HEK293 (cell line): Measurements from ENCODE around the gene RPL10.
A peak's percentile ranks its signal among the peaks of the same experiment; 100 is the strongest.

Experiments
- BCL11B ChIP-seq: fragments of 450-650 bp; formaldehyde crosslinking; IDR thresholded peaks from 2 replicates; pipeline ENCODE4 v1.5.1; 2016; ENCODE audit warnings: low read depth, missing biosample characterization, missing genetic modification characterization
- GLI4 ChIP-seq: fragments of 450-650 bp; formaldehyde crosslinking; IDR thresholded peaks from 2 replicates; pipeline ENCODE4 v1.5.1; 2016; ENCODE audit warnings: missing biosample characterization, missing genetic modification characterization
- MYNN ChIP-seq: fragments of 450-650 bp; formaldehyde crosslinking; IDR thresholded peaks from 2 replicates; pipeline ENCODE4 v1.5.1; 2016; ENCODE audit warnings: missing biosample characterization, missing genetic modification characterization, borderline replicate concordance
- OSR2 ChIP-seq: fragments of 450-650 bp; formaldehyde crosslinking; IDR thresholded peaks from 2 replicates; pipeline ENCODE4 v1.5.1; 2016; ENCODE audit warnings: missing biosample characterization, missing genetic modification characterization
- TRIM28 ChIP-seq: IDR thresholded peaks from 2 replicates; pipeline ENCODE4 v1.6.1; 2011; ENCODE audit warnings: low read length, control low read depth, borderline replicate concordance
- TSHZ1 ChIP-seq: fragments of 450-650 bp; formaldehyde crosslinking; IDR thresholded peaks from 2 replicates; pipeline ENCODE4 v1.5.1; 2016; ENCODE audit warnings: missing biosample characterization, missing genetic modification characterization, borderline replicate concordance
- ZBTB10 ChIP-seq: fragments of 450-650 bp; formaldehyde crosslinking; IDR thresholded peaks from 2 replicates; pipeline ENCODE4 v1.5.1; 2016; ENCODE audit warnings: missing biosample characterization, missing genetic modification characterization
- ZBTB20 ChIP-seq: fragments of 450-650 bp; formaldehyde crosslinking; IDR thresholded peaks from 2 replicates; pipeline ENCODE4 v1.5.1; 2016; ENCODE audit warnings: missing biosample characterization, missing genetic modification characterization
- ZBTB48 ChIP-seq: fragments of 450-650 bp; formaldehyde crosslinking; IDR thresholded peaks from 2 replicates; pipeline ENCODE4 v1.5.1; 2016; ENCODE audit warnings: missing biosample characterization, missing genetic modification characterization
- ZFP3 ChIP-seq: fragments of 450-650 bp; formaldehyde crosslinking; IDR thresholded peaks from 2 replicates; pipeline ENCODE4 v1.5.1; 2016; ENCODE audit warnings: low read depth, missing biosample characterization, missing genetic modification characterization
- ZIC2 ChIP-seq: fragments of 450-650 bp; formaldehyde crosslinking; IDR thresholded peaks from 2 replicates; pipeline ENCODE4 v1.5.1; 2016; ENCODE audit warnings: missing biosample characterization, missing genetic modification characterization
- ZNF138 ChIP-seq: fragments of 450-650 bp; formaldehyde crosslinking; IDR thresholded peaks from 2 replicates; pipeline ENCODE4 v1.5.1; 2016; ENCODE audit warnings: missing biosample characterization, missing genetic modification characterization, borderline replicate concordance
- ZNF2 ChIP-seq: fragments of 450-650 bp; formaldehyde crosslinking; IDR thresholded peaks from 2 replicates; pipeline ENCODE4 v1.5.1; 2016; ENCODE audit warnings: missing biosample characterization, missing genetic modification characterization
- ZNF214 ChIP-seq: fragments of 450-650 bp; formaldehyde crosslinking; IDR thresholded peaks from 2 replicates; pipeline ENCODE4 v1.5.1; 2017; ENCODE audit warnings: missing biosample characterization, mild to moderate bottlenecking, missing genetic modification characterization, borderline replicate concordance
- ZNF292 ChIP-seq: fragments of 450-650 bp; formaldehyde crosslinking; IDR thresholded peaks from 2 replicates; pipeline ENCODE4 v1.5.1; 2016; ENCODE audit warnings: low read depth, missing biosample characterization, missing genetic modification characterization, borderline replicate concordance
- ZNF324 ChIP-seq: fragments of 450-650 bp; formaldehyde crosslinking; IDR thresholded peaks from 2 replicates; pipeline ENCODE4 v1.5.1; 2016; ENCODE audit warnings: missing biosample characterization, missing genetic modification characterization
- ZNF341 ChIP-seq: fragments of 450-650 bp; formaldehyde crosslinking; IDR thresholded peaks from 2 replicates; pipeline ENCODE4; 2016; ENCODE audit warnings: low read depth, missing biosample characterization, missing genetic modification characterization
- ZNF350 ChIP-seq: fragments of 450-650 bp; formaldehyde crosslinking; IDR thresholded peaks from 2 replicates; pipeline ENCODE4 v1.5.0; 2017; ENCODE audit warnings: missing biosample characterization, mild to moderate bottlenecking, missing genetic modification characterization
- ZNF354C ChIP-seq: fragments of 450-650 bp; formaldehyde crosslinking; IDR thresholded peaks from 2 replicates; pipeline ENCODE4 v1.5.1; 2016; ENCODE audit warnings: missing biosample characterization, missing genetic modification characterization, low read depth, borderline replicate concordance
- ZNF416 ChIP-seq: fragments of 450-650 bp; formaldehyde crosslinking; IDR thresholded peaks from 2 replicates; pipeline ENCODE4 v1.5.1; 2016; ENCODE audit warnings: missing biosample characterization, missing genetic modification characterization
- ZNF510 ChIP-seq: fragments of 450-650 bp; formaldehyde crosslinking; IDR thresholded peaks from 2 replicates; pipeline ENCODE4 v1.5.1; 2018; ENCODE audit warnings: mild to moderate bottlenecking, missing genetic modification characterization, missing biosample characterization; ENCODE audit not compliant: insufficient replicate concordance
- ZNF548 ChIP-seq: fragments of 450-650 bp; formaldehyde crosslinking; IDR thresholded peaks from 2 replicates; pipeline ENCODE4 v1.5.1; 2016; ENCODE audit warnings: missing biosample characterization, missing genetic modification characterization
- ZNF555 ChIP-seq: fragments of 450-650 bp; formaldehyde crosslinking; conservative IDR thresholded peaks from 2 replicates; pipeline ENCODE4 v1.5.1; 2017; ENCODE audit warnings: missing biosample characterization, mild to moderate bottlenecking, missing genetic modification characterization, inconsistent platforms
- ZNF626 ChIP-seq: fragments of 450-650 bp; sonication (Bioruptor Pico); formaldehyde crosslinking; IDR thresholded peaks from 2 replicates; pipeline ENCODE4 v1.5.1; 2018; ENCODE audit warnings: missing biosample characterization, missing genetic modification characterization, inconsistent platforms
- ZNF670 ChIP-seq: fragments of 450-650 bp; formaldehyde crosslinking; IDR thresholded peaks from 2 replicates; pipeline ENCODE4 v1.5.1; 2016; ENCODE audit warnings: missing biosample characterization, missing genetic modification characterization, low read depth
- ZNF701 ChIP-seq: fragments of 450-650 bp; formaldehyde crosslinking; IDR thresholded peaks from 2 replicates; pipeline ENCODE4 v1.5.1; 2016; ENCODE audit warnings: missing biosample characterization, missing genetic modification characterization
- ZNF791 ChIP-seq: fragments of 450-650 bp; formaldehyde crosslinking; IDR thresholded peaks from 2 replicates; pipeline ENCODE4 v1.5.1; 2016; ENCODE audit warnings: missing biosample characterization, missing genetic modification characterization
- ZNF830 ChIP-seq: fragments of 450-650 bp; IDR thresholded peaks from 2 replicates; pipeline ENCODE4 v1.5.0; 2018; ENCODE audit warnings: missing biosample characterization, missing genetic modification characterization, low read depth, mild to moderate bottlenecking, moderate library complexity
- ZSCAN16 ChIP-seq: fragments of 450-650 bp; formaldehyde crosslinking; IDR thresholded peaks from 2 replicates; pipeline ENCODE4 v1.5.1; 2016; ENCODE audit warnings: missing biosample characterization, missing genetic modification characterization
- ZSCAN18 ChIP-seq: fragments of 450-650 bp; formaldehyde crosslinking; IDR thresholded peaks from 2 replicates; pipeline ENCODE4 v1.5.1; 2016; ENCODE audit warnings: missing biosample characterization, missing genetic modification characterization
- TF ChIP-seq, protein P1 (sequence below): fragments of 450-650 bp; formaldehyde crosslinking; IDR thresholded peaks from 2 replicates; pipeline ENCODE4 v1.5.1; 2016; ENCODE audit warnings: missing biosample characterization, missing genetic modification characterization

Gene RPL10

GRCh38 chrX:154371017-154371788, 27.0 kb upstream of the RPL10 start (continued):
- peak; percentile 82 for TF ChIP-seq ZBTB10 (tag by site-specific recombination)
- no peak for TF ChIP-seq ZNF138
- TF ChIP-seq ZNF510 (tag by site-specific recombination) = no peak
- peak; percentile 45; the same call in 1 of the 2 replicates for TF ChIP-seq BCL11B (tag by site-specific recombination)
- TF ChIP-seq ZNF830 (tag by site-specific recombination) = no peak
- peak; percentile 91; the same call in 1 of the 2 replicates for TF ChIP-seq GLI4 (tag by site-specific recombination)
- no peak for TF ChIP-seq ZNF214 (tag by site-specific recombination)
- no peak for TF ChIP-seq ZNF292 (tag by site-specific recombination)
- TF ChIP-seq, protein P1, sequence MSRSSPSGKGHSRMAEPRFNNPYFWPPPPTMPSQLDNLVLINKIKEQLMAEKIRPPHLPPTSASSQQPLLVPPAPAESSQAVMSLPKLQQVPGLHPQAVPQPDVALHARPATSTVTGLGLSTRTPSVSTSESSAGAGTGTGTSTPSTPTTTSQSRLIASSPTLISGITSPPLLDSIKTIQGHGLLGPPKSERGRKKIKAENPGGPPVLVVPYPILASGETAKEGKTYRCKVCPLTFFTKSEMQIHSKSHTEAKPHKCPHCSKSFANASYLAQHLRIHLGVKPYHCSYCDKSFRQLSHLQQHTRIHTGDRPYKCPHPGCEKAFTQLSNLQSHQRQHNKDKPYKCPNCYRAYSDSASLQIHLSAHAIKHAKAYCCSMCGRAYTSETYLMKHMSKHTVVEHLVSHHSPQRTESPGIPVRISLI (tag by site-specific recombination) = no peak
- TF ChIP-seq ZNF791 (tag by site-specific recombination) = no peak
- TF ChIP-seq ZIC2 (tag by site-specific recombination) = no peak
- peak; percentile 90 for TF ChIP-seq ZNF2
- no peak for TF ChIP-seq ZNF701
- no peak for TF ChIP-seq ZNF350 (tag by site-specific recombination)
- no peak for TF ChIP-seq ZBTB20 (tag by site-specific recombination)
- TF ChIP-seq ZNF416 (tag by site-specific recombination) = no peak
- TF ChIP-seq ZFP3 (tag by site-specific recombination) = no peak
- TF ChIP-seq MYNN = no peak
- 0 out of 2 replicates have a peak, but pooled peaks have one; percentile 43 for TF ChIP-seq ZNF324 (tag by site-specific recombination)
- peak; percentile 87 for TF ChIP-seq ZBTB48 (tag by site-specific recombination)
- TF ChIP-seq ZNF548 (tag by site-specific recombination) = no peak
- no peak for TF ChIP-seq ZNF555 (tag by site-specific recombination)
- TF ChIP-seq TSHZ1 (tag by site-specific recombination) = no peak
- TF ChIP-seq ZNF670 = no peak
- TF ChIP-seq OSR2 (tag by site-specific recombination) = no peak
- no peak for TF ChIP-seq ZSCAN16 (tag by site-specific recombination)
- TF ChIP-seq ZNF341 (tag by site-specific recombination) = no peak
- no peak for TF ChIP-seq ZNF354C (tag by site-specific recombination)
- TF ChIP-seq TRIM28 = no peak
- no peak for TF ChIP-seq ZSCAN18
- TF ChIP-seq ZNF626 (tag by site-specific recombination) = no peak
